GM13976 (cell line): ENCODE measurements around the gene GADD45A.

Experiments used
- DNase-seq: peaks from one replicate; pipeline ENCODE4 v3.0.0; 2012; ENCODE audit warnings: low spot score
- CTCF ChIP-seq: IDR thresholded peaks from 2 replicates; pipeline ENCODE4 v1.5.1; 2012; ENCODE audit warnings: borderline replicate concordance, mild to moderate bottlenecking; ENCODE audit not compliant: insufficient read depth; ENCODE audit errors: extremely low read depth, missing control alignments, control extremely low read depth
- in situ Hi-C: fragments of 300-500 bp; cut with MboI; formaldehyde crosslinking; loops from one replicate; pipeline ENCODE4 v1.12.0; 2022; ENCODE audit warnings: low sequenced_read_pairs, mixed read lengths, inconsistent platforms; ENCODE audit not compliant: unreplicated experiment

GADD45A gene

GRCh38 chr1:67717876-67718275 is 32.9 kb downstream of the GADD45A start:
- in situ Hi-C loops = no loop called here
- TF ChIP-seq CTCF = no peak
- DNase-seq = no peak

- TF ChIP-seq CTCF = no peak
- DNase-seq = no peak
- in situ Hi-C loops = no loop called here
Observed at GRCh38 chr1:67719329-67720196, 34.6 kb downstream of the GADD45A start.

GRCh38 chr1:67721112-67721511 is 36.1 kb downstream of the GADD45A start:
- no peak for DNase-seq
- in situ Hi-C loops = no loop called here
- no peak for TF ChIP-seq CTCF

- no peak for DNase-seq
- TF ChIP-seq CTCF = no peak
- in situ Hi-C loops = no loop called here
Observed at GRCh38 chr1:67721650-67722291, 36.8 kb downstream of the GADD45A start.

- DNase-seq = no peak
- no peak for TF ChIP-seq CTCF
- in situ Hi-C loops = no loop called here
Observed at GRCh38 chr1:67722292-67722944, 37.4 kb downstream of the GADD45A start.

- in situ Hi-C loops = no loop called here
- DNase-seq = no peak
- no peak for TF ChIP-seq CTCF
Observed at GRCh38 chr1:67723126-67723525, 38.1 kb downstream of the GADD45A start.
